ENCODE data around the gene ZFAND6.

The ZFAND6 gene

DNA sequence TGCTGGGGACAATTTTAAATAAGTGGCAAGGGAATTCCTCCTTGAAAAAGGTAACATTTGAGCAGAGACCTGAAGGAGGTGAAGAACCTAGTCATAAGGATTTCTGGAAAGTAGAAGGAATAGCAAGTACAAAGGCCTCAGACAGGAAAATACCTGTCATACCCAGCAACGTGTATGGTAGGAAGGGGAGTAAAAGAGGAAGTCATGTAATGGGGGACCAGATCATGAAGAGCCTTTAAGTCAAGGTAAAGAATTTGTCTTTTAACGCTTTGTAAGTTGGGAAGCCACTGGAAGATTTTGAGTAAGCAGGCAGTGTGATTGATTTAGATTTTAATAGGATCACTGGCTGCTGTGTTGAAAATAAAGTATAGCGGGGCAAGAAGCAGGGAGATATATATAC, 49.9 kb downstream of the ZFAND6 start:
- no peak overlapping the region for H3K4me3 ChIP-seq (ENCODE audit: low read depth, low read length, poor library complexity, severe bottlenecking)
- H3K36me3 ChIP-seq (ENCODE audit: insufficient read depth, low read length): peaks cover 6% of the 10 kb centered on the region; the same call in 1 of the 2 replicates
- peaks cover 81% of the 10 kb centered on the region for H3K79me2 ChIP-seq (ENCODE audit: insufficient read depth, low read length)
- no peaks in the 10 kb centered on the region for H3F3A ChIP-seq (ENCODE audit: insufficient read depth, low read length)
- no peak overlapping the region for H3K4me2 ChIP-seq (ENCODE audit: low read length)
- peaks cover 32% of the 10 kb centered on the region for H3K4me1 ChIP-seq (ENCODE audit: insufficient read depth, low read length, severe bottlenecking)
- H2AFZ ChIP-seq (ENCODE audit: low read length): no peak overlapping the region
- H3K27ac ChIP-seq (ENCODE audit: low read depth, low read length, poor library complexity, severe bottlenecking): no peak overlapping the region
- no peaks in the 10 kb centered on the region for H3K9me2 ChIP-seq (ENCODE audit: low read depth, low read length)
- TF ChIP-seq, protein P1, sequence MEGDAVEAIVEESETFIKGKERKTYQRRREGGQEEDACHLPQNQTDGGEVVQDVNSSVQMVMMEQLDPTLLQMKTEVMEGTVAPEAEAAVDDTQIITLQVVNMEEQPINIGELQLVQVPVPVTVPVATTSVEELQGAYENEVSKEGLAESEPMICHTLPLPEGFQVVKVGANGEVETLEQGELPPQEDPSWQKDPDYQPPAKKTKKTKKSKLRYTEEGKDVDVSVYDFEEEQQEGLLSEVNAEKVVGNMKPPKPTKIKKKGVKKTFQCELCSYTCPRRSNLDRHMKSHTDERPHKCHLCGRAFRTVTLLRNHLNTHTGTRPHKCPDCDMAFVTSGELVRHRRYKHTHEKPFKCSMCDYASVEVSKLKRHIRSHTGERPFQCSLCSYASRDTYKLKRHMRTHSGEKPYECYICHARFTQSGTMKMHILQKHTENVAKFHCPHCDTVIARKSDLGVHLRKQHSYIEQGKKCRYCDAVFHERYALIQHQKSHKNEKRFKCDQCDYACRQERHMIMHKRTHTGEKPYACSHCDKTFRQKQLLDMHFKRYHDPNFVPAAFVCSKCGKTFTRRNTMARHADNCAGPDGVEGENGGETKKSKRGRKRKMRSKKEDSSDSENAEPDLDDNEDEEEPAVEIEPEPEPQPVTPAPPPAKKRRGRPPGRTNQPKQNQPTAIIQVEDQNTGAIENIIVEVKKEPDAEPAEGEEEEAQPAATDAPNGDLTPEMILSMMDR (IDR thresholded peaks at IDR 0.05; ENCODE audit: low read length): no peak
- no peak for TF ChIP-seq EZH2 (IDR thresholded peaks at IDR 0.05; ENCODE audit: borderline replicate concordance, low read length)
- no peaks in the 10 kb centered on the region for H3K9me3 ChIP-seq (ENCODE audit: low read length)
- H3K9ac ChIP-seq (ENCODE audit: low read length): no peak overlapping the region
- H3K27me3 ChIP-seq (ENCODE audit: insufficient read depth, low read length): no peaks in the 10 kb centered on the region
- no peaks in the 10 kb centered on the region for H4K20me1 ChIP-seq (ENCODE audit: insufficient read depth, low read length)

DNA sequence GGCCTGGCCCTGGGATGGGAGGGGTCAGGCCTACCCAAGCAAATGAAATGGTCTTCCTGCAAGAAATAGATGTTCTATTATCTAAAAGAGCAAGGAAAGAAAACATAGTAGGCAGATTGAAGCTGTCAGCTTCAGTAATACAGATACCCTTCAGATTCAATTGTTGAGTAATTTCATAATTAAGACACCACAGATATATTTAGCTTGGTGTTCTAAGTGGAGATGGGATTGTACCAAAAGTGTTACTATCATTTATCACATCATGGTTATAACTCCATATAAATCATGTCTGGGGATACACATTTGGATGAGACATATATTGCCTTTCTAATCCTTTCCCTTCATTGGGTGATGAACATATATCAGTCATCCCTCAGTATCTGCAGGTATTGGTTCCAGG, 51.4 kb downstream of the ZFAND6 start:
- no peak overlapping the region for H2AFZ ChIP-seq (ENCODE audit: low read length)
- no peak overlapping the region for H3K27ac ChIP-seq (ENCODE audit: low read depth, low read length, poor library complexity, severe bottlenecking)
- TF ChIP-seq, protein P1 (IDR thresholded peaks at IDR 0.05; ENCODE audit: low read length): no peak
- TF ChIP-seq EZH2 (IDR thresholded peaks at IDR 0.05; ENCODE audit: borderline replicate concordance, low read length): no peak
- no peaks in the 10 kb centered on the region for H3K9me2 ChIP-seq (ENCODE audit: low read depth, low read length)
- no peaks in the 10 kb centered on the region for H4K20me1 ChIP-seq (ENCODE audit: insufficient read depth, low read length)
- peaks cover 81% of the 10 kb centered on the region for H3K79me2 ChIP-seq (ENCODE audit: insufficient read depth, low read length)
- H3K27me3 ChIP-seq (ENCODE audit: insufficient read depth, low read length): no peaks in the 10 kb centered on the region
- H3K4me3 ChIP-seq (ENCODE audit: low read depth, low read length, poor library complexity, severe bottlenecking): no peak overlapping the region
- no peak overlapping the region for H3K4me2 ChIP-seq (ENCODE audit: low read length)
- no peaks in the 10 kb centered on the region for H3F3A ChIP-seq (ENCODE audit: insufficient read depth, low read length)
- no peaks in the 10 kb centered on the region for H3K9me3 ChIP-seq (ENCODE audit: low read length)
- peaks cover 27% of the 10 kb centered on the region for H3K4me1 ChIP-seq (ENCODE audit: insufficient read depth, low read length, severe bottlenecking)
- peaks cover 6% of the 10 kb centered on the region; the same call in 1 of the 2 replicates for H3K36me3 ChIP-seq (ENCODE audit: insufficient read depth, low read length)
- H3K9ac ChIP-seq (ENCODE audit: low read length): no peak overlapping the region

DNA sequence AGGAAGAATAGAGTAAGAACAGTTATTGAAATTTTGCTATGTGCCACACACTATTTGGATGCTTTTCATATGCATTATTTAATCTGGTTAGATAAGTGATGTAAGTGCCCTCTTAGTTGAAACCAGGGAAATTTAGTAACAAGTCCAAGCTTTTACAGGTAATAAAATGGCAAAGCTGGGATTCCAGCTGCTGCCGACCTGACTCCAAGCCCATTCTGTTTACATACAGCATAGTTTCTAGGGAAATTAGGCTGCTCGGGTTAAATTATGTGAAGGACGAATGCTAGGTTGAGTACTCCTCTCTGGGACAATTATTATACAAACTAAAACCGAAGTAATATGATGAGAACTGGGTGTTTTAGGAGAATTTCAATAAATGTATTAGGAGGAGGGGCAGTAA, 54.6 kb downstream of the ZFAND6 start:
- Histone ChIP-seq H3K4me2 (ENCODE audit: low read length) (no peak overlapping the region), H3K4me3 (ENCODE audit: low read depth, low read length, poor library complexity, severe bottlenecking) (no peak overlapping the region), H3K36me3 (ENCODE audit: insufficient read depth, low read length) (peaks cover 6% of the 10 kb centered on the region; the same call in 1 of the 2 replicates), H3F3A (ENCODE audit: insufficient read depth, low read length) (no peaks in the 10 kb centered on the region), H3K27me3 (ENCODE audit: insufficient read depth, low read length) (no peaks in the 10 kb centered on the region), H3K79me2 (ENCODE audit: insufficient read depth, low read length) (peaks cover 87% of the 10 kb centered on the region), H3K9ac (ENCODE audit: low read length) (no peak overlapping the region), H3K9me2 (ENCODE audit: low read depth, low read length) (no peaks in the 10 kb centered on the region), H3K27ac (ENCODE audit: low read depth, low read length, poor library complexity, severe bottlenecking) (no peak overlapping the region), H4K20me1 (ENCODE audit: insufficient read depth, low read length) (no peaks in the 10 kb centered on the region), H3K9me3 (ENCODE audit: low read length) (no peaks in the 10 kb centered on the region), H2AFZ (ENCODE audit: low read length) (no peak overlapping the region), H3K4me1 (ENCODE audit: insufficient read depth, low read length, severe bottlenecking) (peaks cover 33% of the 10 kb centered on the region)
- TF ChIP-seq, protein P1 (IDR thresholded peaks at IDR 0.05; ENCODE audit: low read length): no peak
- no peak for TF ChIP-seq EZH2 (IDR thresholded peaks at IDR 0.05; ENCODE audit: borderline replicate concordance, low read length)

Data from OCI-LY1 (cell line).